PFSK-1 (cell line): Measurements from ENCODE around the gene PPP2R2D.

Source experiments
- FOXP2 ChIP-seq: optimal IDR thresholded peaks from 2 replicates; pipeline ENCODE3; 2011; ENCODE audit warnings: borderline replicate concordance, control low read depth, inconsistent platforms; ENCODE audit not compliant: insufficient read depth; ENCODE audit errors: extremely low read length, extremely low read depth
- POLR2AphosphoS5 ChIP-seq: IDR thresholded peaks from 2 replicates; pipeline ENCODE4 v1.6.1; 2012; ENCODE audit warnings: low read depth, mild to moderate bottlenecking, control low read depth, low read length, moderate library complexity
- SIN3A ChIP-seq: IDR thresholded peaks from 2 replicates; pipeline ENCODE4 v1.6.1; 2012; ENCODE audit warnings: mild to moderate bottlenecking, low read length, moderate library complexity, borderline replicate concordance; ENCODE audit not compliant: insufficient read depth
- TAF1 ChIP-seq: IDR thresholded peaks from 2 replicates; pipeline ENCODE4 v1.6.1; 2012; ENCODE audit warnings: low read length, control low read depth, borderline replicate concordance; ENCODE audit not compliant: insufficient read depth
- TF ChIP-seq, protein P1 (sequence below), 2 experiments: IDR thresholded peaks; 2 replicates each; pipeline versions ENCODE4 v1.6.1 to v1.8.0; 2011 to 2012; ENCODE audit warnings: low read depth in 2 of 2, low read length in 2 of 2, control low read depth in 1 of 2, inconsistent platforms in 1 of 2, mild to moderate bottlenecking in 1 of 2, moderate library complexity in 1 of 2; ENCODE audit not compliant: insufficient read depth in 1 of 2

DNA sequence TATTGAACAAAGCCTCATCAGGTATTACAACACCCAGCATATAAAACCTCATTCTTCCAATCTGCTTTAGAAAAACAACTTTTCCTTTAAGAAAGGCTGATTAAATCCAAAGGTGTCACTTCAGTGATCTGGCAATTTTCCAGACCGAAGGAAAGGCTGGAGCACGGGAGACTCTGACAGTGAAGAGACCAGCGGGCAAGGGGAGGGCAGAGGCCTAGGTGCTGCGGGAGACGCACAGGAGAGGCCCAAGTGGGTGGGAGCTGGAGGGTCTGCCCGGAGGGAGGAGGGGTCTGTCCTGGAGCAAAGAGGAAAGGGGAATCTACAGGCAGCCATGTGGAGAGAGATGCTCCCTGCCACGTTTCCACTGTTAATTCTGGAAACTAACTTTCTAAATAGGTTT is 24.3 kb upstream of the PPP2R2D start:
- TF ChIP-seq SIN3A (no peak), POLR2AphosphoS5 (no peak), FOXP2 (no peak), TAF1 (no peak)
- TF ChIP-seq, protein P1, sequence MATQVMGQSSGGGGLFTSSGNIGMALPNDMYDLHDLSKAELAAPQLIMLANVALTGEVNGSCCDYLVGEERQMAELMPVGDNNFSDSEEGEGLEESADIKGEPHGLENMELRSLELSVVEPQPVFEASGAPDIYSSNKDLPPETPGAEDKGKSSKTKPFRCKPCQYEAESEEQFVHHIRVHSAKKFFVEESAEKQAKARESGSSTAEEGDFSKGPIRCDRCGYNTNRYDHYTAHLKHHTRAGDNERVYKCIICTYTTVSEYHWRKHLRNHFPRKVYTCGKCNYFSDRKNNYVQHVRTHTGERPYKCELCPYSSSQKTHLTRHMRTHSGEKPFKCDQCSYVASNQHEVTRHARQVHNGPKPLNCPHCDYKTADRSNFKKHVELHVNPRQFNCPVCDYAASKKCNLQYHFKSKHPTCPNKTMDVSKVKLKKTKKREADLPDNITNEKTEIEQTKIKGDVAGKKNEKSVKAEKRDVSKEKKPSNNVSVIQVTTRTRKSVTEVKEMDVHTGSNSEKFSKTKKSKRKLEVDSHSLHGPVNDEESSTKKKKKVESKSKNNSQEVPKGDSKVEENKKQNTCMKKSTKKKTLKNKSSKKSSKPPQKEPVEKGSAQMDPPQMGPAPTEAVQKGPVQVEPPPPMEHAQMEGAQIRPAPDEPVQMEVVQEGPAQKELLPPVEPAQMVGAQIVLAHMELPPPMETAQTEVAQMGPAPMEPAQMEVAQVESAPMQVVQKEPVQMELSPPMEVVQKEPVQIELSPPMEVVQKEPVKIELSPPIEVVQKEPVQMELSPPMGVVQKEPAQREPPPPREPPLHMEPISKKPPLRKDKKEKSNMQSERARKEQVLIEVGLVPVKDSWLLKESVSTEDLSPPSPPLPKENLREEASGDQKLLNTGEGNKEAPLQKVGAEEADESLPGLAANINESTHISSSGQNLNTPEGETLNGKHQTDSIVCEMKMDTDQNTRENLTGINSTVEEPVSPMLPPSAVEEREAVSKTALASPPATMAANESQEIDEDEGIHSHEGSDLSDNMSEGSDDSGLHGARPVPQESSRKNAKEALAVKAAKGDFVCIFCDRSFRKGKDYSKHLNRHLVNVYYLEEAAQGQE (IDR thresholded peaks at IDR 0.05; ENCODE audit: insufficient read depth in 1 of 2, low read depth in 2 of 2, low read length in 2 of 2) = no peak
